Stimulated activated CD8-positive, alpha-beta memory T cell treated with anti-CD3 and anti-CD28 coated beads, Interleukin-15, amount 100 ng/mL, for 1 hour (primary cell): ENCODE data around the gene CISD1.

Source experiments
- DNase-seq: peaks from one replicate; pipeline ENCODE4 v3.0.0-alpha.2; 2020; ENCODE audit warnings: low read depth

CISD1 gene

GRCh38 chr10:58266003-58266825 lies 2.7 kb upstream of the CISD1 start:
- no peak for DNase-seq

GRCh38 chr10:58266826-58267712 lies 1.9 kb upstream of the CISD1 start:
- no peak for DNase-seq

DNA sequence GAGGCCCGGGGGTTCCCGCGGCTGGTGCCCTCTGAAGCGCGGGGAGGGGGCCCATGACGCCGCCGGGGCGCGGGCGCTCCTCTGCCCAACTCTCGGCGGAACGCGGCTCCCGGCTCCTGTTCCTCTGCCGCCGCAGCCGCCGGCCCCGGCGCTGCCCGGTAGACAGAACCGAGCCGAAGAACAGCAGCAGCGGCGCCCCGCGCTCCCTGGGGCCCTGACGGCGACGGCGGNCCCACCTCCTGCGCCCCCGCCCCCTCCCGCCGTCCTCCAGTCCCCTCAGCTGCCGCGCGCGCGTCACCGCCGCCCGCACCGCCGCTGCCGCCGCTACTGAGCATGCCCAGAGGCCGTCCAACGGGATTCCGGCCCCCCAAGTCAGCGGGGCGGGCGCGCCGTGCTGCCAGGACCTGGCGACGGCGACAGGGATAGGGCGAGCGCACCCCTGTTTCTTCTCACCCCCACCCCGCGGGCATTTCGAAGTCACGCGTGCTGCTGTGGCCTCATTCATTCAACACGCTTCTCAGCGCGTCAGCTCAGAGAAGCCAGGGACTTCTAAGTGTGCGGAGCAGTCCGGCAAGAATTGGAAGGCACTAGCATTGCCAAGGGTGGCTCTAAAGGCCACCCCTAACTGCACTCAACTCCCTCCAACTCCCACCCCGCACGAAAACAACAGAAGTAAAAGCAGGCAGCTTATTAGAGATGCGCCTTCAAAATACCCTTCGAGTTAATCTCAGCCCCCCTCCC lies 1.1 kb upstream of the CISD1 start, which contains the start of gene IPMK:
IPMK (minus strand) TSS at position 182 of the 741 bp plus-strand sequence. CDS start 283 bp downstream, outside the sequence.
- peak; percentile 90 for DNase-seq

DNA sequence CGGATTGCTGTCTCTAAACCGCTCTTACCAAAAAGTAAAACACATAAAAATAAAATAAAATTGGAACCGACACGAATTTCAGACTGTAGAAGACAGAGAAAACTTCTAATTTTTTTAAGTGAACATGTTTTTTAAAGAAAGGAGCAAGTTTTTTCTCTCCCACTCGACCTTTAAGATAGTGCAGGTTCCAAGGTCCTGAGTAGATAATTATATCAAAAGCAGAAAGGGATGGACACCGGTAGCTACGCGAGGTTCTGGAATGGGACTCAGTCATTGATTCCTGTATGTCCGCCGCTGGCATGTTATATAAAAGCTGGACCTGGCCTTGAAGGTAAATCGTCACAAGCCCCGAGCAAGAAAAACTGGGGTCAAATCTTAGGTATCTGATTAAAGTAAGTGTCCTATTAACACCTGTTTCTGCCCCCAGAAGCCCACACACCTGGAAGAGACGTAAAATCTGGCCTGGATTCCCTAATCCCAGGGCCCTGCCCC lies 462 bp upstream of the CISD1 start:
- no peak for DNase-seq

DNA sequence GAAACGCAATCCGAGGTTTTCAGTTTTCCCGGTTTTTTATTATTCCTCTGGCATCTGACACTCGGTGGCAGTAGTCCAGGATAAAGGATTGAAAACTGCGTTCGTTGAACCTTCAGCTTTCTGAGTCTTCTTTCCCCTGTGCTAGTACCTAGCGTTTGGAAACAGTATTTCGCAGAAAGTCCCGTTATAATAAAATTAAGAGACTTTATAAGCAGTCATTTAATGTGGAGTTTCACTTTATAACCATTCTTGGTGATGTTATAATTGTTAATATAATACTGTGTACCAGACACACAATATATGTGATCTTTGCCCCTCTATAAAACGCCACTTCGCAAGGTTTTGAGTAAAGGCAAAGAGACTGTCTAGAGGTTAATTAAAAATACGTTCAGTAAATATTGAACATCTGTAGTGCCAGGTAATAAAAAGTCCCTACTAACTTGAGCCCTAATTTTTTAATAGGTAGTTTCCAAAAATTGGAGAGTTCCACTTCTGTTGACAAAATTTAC lies 874 bp downstream of the CISD1 start:
- DNase-seq: no peak

DNA sequence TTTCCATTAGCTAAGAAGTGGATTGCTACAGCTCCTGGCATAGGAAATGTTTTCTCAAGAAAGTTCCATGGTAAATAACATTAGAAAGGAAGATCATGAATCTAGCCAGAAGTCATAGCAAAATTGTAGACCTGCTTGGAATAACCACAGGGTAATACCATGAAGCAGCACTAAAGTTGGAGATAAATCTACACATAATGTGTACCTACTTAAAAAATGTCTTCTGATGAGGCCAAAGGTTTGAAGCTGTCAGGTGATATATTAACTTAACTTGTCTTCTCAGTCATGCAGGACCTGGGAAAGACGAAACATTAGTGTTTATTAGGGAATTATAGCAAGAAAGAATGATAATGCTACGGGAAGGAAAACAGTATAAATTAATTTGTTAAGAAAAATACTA lies 6.3 kb downstream of the CISD1 start:
- DNase-seq: no peak

GRCh38 chr10:58275908-58276307 lies 6.9 kb downstream of the CISD1 start:
- DNase-seq: no peak

- no peak for DNase-seq
Observed at GRCh38 chr10:58278274-58278961, 9.5 kb downstream of the CISD1 start.

DNA sequence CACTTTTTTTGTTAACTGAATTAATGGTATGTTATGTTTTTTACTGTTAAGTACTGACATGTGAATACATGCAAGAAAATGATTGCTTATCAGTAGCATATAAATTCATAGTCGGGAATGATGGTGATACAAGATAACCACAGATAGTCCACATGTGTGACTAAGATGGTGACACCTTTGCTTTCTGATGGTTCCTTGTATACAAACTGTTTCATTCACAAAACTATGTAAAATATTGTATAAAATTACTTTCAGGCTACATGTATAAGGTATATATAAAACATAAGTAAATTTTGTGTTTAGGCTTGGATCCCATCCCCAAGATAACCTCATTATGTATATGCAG lies 10.0 kb downstream of the CISD1 start:
- DNase-seq: no peak

DNA sequence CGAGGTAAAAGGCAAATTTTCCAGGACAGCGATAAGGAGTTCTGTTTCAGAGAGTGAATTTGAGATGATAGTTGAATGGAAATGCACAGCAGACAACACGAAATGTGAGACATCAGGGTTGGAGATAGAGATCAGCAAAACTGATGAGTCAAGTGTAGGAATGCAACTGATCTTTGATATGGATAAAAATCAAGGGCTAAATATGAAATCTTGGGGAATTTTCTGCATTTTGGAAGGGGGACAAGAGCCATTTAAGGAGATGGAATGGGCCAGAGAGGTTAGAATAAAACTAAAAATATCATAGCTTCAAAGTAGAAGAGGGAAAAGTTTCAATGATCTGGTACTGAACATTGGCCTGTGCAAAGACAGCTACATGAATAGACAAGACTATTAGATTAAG lies 11.5 kb downstream of the CISD1 start:
- DNase-seq: no peak

GRCh38 chr10:58281092-58281752 lies 12.3 kb downstream of the CISD1 start:
- DNase-seq: no peak

DNA sequence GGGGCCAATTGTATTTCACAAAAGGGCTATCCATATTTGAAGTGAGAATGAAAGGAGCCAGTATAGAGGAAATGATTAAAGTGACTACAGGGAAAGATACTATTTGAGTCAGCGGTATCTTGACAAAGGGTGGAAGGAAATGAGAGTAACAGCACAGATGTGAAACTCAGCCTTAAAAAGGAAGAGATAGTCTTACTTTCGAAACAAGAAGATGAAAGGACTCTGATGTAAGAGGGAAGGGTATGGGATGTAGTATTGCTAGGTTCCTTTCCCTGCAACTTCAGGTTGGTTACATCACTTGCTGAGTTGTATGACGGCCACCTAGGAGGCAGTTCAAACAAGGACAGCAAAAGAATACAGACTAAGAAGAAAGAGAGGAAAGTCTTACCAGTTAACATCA lies 13.7 kb downstream of the CISD1 start:
- no peak for DNase-seq

GRCh38 chr10:58291538-58292174 lies 22.7 kb downstream of the CISD1 start:
- DNase-seq: no peak

- DNase-seq: no peak
Observed at GRCh38 chr10:58293989-58294388, 25.0 kb downstream of the CISD1 start.

DNA sequence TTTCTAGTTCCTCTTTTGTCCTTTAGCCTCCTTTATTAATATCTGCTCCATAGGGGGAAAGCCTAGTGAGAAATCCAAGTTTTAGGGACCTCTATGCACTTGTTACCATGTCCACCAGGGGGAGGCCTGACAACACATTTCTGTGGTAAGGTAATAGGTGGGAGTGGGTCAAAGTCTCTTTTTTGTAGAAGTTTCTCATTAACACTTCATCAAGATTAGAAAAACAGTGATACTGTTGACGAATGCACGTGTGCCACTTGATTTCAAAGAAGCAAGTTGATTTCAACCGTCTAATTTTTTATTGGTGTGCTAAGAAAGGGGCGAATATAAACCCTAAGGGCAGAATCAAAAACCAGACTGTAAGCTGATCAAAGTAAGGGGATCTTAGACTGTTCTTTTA lies 30.6 kb downstream of the CISD1 start:
- DNase-seq: peak; percentile 29

DNA sequence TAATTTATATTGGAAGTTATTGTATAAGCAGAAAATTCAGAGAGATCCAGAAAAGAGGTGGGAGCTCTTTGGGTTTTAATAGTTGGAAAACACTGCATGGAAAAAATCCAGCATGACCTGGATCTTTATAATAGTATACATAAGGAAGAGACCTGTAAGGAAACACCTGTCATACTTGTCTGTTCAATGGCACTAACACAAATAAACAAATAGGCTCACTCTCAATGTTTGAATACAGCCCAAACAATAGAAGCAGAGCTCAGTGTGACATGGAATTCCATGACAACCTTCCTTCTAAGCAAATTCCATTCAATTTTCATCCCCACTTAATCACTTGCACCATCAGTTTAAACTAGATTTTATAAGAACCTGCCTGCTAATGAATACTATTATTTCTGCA lies 31.7 kb downstream of the CISD1 start:
- no peak for DNase-seq

- DNase-seq: no peak
Observed at GRCh38 chr10:58302254-58302653, 33.3 kb downstream of the CISD1 start.

- no peak for DNase-seq
Observed at GRCh38 chr10:58304099-58304633, 35.2 kb downstream of the CISD1 start.

- DNase-seq: no peak
Observed at GRCh38 chr10:58305821-58306220, 36.9 kb downstream of the CISD1 start.

GRCh38 chr10:58307676-58308075 lies 38.7 kb downstream of the CISD1 start:
- no peak for DNase-seq
